Activated naive CD8-positive, alpha-beta T cell treated with anti-CD3 and anti-CD28 coated beads, Interleukin-2, amount 50 U/mL, for 16 hours (primary cell): ENCODE results near the gene CP.
"Not testable (repeated sequence)": the region's sequence is repeated elsewhere in the genome, so short reads cannot be mapped to it uniquely, and the experiment has no call there.

Experiments used
- DNase-seq: peaks from one replicate; pipeline ENCODE4 v3.0.0-alpha.2; 2020; ENCODE audit warnings: low read depth, low spot score

CP gene

DNA sequence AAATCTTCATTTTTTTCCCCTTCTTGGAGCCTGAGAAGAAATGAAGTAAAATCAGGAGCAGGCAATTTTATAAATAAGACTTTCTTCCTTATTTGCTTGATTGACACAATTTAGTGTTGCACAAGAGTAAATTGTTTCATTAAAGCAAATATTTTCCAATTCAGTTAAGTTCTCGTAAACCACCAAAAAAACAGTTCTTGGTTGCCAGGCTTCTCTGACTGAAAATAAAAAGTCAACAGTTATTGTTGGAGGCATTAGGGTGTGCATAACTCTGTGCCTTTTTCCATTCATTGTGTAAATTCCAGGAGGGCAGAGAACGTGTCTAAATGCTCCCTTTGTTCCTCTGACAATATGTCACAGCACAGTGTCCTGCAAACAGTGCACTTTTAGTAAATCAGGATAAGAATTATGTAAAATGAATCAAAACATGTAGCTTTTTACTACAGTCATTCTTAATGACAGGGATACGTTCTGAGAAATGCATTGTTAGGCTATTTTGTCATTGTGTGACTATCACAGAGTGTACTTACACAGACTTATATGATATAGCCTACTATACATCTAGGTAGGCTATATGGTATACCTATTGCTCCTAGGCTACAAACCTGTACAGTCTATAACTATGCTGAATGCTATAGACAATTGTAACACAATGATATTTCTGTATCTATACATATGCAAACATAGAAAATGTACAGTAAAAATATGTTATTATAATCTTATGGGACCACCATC lies at the start of gene CP:
Gene CP (minus strand): TSS at position 47 of the 735 bp plus-strand sequence. CDS start 37 bp downstream, at position 10.
- no peak for DNase-seq

- no peak for DNase-seq
Observed at GRCh38 chr3:149270180-149270579, 48.6 kb upstream of the CP start.

- no peak for DNase-seq
Observed at GRCh38 chr3:149269687-149270086, 48.1 kb upstream of the CP start.

- no peak for DNase-seq
Observed at GRCh38 chr3:149267565-149267964, 45.9 kb upstream of the CP start.

- DNase-seq, result no peak
Observed at GRCh38 chr3:149266736-149267135, 45.1 kb upstream of the CP start.

GRCh38 chr3:149263856-149264255 lies 42.2 kb upstream of the CP start:
- DNase-seq, result no peak

DNA sequence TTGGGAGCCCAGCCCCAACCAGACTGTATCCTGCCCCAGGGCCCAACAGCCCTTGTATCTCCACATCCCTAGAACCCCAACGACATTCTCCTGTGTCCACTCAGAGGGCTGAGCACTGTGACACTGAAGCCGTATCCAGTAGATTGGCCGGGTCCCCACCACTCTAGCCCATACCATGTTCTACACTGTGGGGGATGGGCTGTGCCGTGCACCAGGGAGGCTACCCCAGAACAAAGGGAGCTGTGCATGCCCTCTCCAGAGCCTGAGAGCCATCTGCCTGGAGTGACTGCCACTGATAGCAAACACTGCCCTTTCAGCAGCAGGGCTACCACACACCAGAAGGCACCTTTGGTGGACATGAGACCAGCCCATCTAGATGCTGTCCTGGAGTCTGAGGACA lies 37.1 kb upstream of the CP start:
- no peak for DNase-seq

DNA sequence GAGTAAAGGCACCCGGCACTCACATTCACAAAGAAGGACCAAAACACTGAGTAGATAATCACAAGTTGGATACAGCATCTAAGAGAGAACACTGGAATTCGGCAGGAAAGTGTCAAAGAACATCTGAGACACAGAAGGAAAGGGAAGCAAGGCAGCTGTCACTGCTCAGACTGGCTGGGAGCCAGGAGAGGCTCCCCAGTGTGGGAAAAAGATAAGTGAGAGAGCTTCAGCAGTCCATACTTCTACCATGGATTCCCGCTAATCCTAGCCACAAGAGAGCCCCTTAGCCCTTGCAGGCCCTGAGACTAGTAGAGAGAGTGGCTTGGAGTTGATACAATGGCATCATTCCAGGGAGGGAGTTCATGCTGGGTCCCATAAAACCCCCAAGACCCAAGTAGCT lies 36.7 kb upstream of the CP start:
- DNase-seq, result no peak

GRCh38 chr3:149252272-149252671 lies 30.6 kb upstream of the CP start:
- no peak for DNase-seq

DNA sequence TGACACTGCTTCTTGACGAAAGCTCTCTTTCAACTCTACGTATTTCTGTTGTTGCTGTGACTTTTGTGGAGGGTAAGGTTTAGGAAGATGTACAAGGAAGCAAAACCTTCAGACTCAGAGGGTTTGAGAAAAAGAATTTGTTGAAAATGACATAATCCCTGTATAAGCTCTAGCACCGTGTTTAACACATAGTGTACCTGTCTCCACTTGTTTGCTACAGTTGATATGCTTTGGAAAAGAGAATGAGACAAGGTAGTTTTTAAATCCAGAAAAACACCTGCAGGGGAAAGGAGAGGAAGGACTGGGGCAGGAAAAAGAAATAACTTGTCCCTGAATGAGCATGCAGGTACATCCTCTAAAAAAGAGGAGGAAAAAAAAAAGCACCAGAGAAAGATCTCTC lies 29.6 kb upstream of the CP start:
- no peak for DNase-seq

DNA sequence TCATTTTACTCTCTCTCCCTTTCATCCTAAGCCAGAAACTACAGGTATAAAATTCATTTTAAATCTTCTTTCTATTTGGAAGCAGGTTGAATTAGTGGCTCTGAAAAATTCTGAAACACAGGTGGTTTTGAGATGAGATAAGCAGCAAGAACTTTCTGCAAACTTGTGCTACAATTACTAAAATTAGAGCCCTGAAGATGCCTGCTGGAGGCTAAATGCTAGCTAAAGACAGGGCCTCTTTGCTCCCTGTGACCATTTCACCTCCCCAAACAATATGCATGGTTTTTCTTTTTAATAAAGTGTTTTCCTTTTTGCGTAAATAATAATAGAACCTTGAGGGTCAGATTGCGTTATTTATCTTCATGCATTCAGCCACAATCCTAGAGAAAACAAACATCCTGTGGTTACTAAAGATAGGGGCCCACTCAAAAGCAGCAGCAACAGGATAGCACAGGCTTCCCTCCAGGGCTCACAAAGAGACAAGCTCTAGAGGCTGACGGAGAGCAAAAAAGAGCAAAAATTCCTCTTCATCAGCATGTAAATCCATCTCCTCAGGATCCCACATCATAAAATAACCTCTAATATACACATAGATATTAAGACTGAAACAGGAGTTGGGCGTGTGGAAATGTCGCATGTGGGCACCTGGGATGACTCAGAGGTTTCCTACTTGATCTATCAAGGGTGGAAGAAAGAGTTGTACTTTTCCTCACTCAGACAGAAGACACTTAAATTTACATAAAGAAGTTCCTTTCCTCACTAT lies 26.5 kb upstream of the CP start:
- DNase-seq, result no peak

- DNase-seq, result no peak
Observed at GRCh38 chr3:149247008-149247710, 25.5 kb upstream of the CP start.

GRCh38 chr3:149245738-149246451 lies 24.3 kb upstream of the CP start:
- no peak for DNase-seq

DNA sequence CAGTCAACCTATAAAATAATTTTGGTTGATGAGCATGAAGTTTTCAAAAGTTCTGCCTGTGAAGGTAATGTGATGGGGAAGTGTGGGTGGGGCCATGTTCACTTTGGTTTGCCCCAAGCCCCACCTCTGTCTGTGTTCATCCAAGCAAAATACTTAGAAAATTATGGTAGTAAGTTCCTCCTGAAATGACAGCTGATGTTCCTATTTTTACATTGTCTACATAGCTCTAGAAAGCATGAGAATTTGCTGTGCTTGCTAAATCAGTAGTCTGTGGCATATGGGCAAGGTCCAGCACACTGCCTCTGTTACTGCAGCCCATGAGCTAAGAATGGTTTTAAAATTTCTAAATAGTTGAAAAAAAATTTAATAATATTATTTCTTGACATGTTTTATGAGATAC lies 21.9 kb upstream of the CP start:
- DNase-seq, result no peak

DNA sequence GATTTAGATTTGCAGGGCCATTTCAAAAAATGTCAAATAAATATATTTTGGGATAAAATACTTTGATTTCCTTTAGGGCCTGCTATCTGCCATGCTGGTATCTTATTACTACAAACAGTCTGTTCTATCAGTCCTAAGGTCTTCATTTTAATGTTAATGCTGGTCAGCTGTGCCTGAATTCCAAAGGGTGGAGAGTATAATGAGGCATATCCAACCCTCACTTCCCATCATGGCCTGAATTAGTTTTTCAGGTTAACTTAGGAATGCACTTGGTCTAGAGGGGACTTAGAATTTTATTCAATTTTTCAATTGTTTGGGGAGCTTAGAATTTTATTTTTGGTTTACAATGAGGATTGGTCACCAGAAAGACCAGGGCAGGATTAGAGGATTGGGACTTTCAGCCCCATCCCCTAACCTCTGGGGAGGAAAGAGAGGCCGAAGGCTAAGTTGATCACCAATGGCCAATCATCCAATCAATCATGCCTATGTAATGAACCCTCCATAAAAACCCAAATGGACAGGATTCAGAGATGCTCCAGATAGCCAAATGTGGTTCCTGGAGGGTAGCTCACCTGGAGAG lies 17.8 kb upstream of the CP start:
- no peak for DNase-seq

- DNase-seq, result not testable (repeated sequence)
Observed at GRCh38 chr3:149238268-149238667, 16.6 kb upstream of the CP start.

- no peak for DNase-seq
Observed at GRCh38 chr3:149235599-149236424, 14.2 kb upstream of the CP start.

DNA sequence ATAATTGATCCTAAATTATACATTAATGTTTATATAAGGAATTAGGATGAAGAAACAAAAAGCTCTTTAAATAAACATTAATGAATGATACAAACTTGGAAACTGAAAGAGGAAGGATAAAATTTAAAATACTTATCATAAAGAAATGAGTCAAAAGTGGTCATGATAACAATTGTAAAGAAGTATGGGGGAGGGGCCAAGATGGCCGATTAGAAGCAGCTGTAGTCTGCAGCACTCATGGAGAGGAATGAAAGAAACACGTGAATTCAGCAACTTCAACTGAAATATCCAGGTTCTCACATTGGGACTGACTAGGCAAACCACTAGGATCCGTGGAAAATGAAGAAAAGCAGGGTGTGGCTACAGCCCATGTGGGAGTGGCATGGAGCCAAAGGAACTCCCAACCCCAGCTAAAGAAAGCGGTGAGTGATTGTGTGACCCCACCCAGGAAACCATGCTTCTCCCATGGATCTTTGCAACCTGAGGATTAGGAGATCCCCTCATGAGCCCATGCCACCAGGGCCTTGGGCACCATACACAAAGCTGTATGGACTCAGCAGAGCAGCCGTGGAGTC lies 13.1 kb upstream of the CP start:
- no peak for DNase-seq

DNA sequence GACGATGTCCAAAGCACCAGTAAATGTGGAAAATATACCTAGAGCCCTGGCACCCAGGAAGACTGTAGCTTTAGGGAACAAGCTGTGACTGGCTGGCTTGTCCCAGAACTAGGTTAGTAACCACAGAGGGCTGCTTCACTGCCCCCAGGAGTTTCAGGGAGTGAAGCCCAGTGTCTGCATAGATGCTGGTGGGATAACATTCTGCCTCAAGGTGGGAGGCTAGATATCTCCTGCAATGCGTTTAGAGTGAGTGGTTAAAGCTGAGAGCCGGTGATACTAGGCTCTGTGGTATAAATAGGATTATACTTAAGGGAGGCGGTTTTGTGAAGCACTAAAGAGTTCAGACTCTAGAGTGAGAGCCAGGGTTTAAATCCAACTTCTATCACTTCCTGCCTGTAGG lies 11.7 kb upstream of the CP start:
- DNase-seq, result no peak

DNA sequence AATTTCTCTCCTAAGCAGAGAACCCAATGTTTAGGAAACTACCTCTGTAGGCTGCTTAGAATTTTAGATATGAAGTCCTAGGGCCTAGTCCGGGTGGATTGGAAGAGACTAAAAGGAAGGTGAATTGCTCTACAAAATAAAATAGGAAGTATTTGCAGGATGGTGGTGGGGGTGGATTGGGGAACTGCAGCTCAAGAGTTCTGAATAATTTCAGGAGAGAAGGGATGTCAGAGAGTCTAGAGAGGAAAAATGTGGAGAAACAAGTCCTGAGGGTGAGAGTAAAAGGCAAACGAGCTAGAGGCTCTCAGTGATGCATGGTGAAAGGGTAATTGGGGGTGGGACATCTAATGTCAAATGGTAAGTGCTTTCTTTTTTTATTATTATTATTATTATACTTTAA lies 10.2 kb upstream of the CP start:
- DNase-seq, result no peak
